ENCODE results near the gene PEAK3. TPM values are rescaled to one million over a fixed set of nuclear protein-coding genes. Genes with fewer than 3 reads are reported as not detected.

PEAK3 gene
- total RNA-seq, 1 experiment from 2014 or later = not detected

GRCh38 chr19:2276429-2276986 lies 5.5 kb downstream of the PEAK3 start:
- peaks cover 19% of the 10 kb centered on the region for H3K4me1 ChIP-seq (replicated peaks)
- no peak overlapping the region for H3K4me3 ChIP-seq
- H3K9me3 ChIP-seq (replicated peaks) = no peaks in the 10 kb centered on the region
- H3K36me3 ChIP-seq = peaks cover 58% of the 10 kb centered on the region
- no peak overlapping the region for H3K27ac ChIP-seq
- DNase-seq (ENCODE audit: low read depth in 1 of 2, low spot score in 2 of 2) = no peak
- no peaks in the 10 kb centered on the region for H3K27me3 ChIP-seq (replicated peaks)

- DNase-seq (ENCODE audit: low read depth in 1 of 2, low spot score in 2 of 2) = no peak
- peaks cover 65% of the 10 kb centered on the region for H3K36me3 ChIP-seq
- H3K4me1 ChIP-seq (replicated peaks) = peaks cover 23% of the 10 kb centered on the region
- H3K4me3 ChIP-seq = no peak overlapping the region
- H3K9me3 ChIP-seq (replicated peaks) = no peaks in the 10 kb centered on the region
- H3K27ac ChIP-seq = no peak overlapping the region
- H3K27me3 ChIP-seq (replicated peaks) = no peaks in the 10 kb centered on the region
Measured at GRCh38 chr19:2275588-2276428, 6.2 kb downstream of the PEAK3 start.

- Histone ChIP-seq H3K36me3 (peaks cover 73% of the 10 kb centered on the region), H3K4me1 (replicated peaks) (peaks cover 23% of the 10 kb centered on the region), H3K4me3 (no peak overlapping the region), H3K27ac (no peak overlapping the region), H3K27me3 (replicated peaks) (no peaks in the 10 kb centered on the region), H3K9me3 (replicated peaks) (no peaks in the 10 kb centered on the region)
- DNase-seq (ENCODE audit: low read depth in 1 of 2, low spot score in 2 of 2) = peak; percentile 44 to 78
Measured at GRCh38 chr19:2274931-2275535, 6.9 kb downstream of the PEAK3 start.

- H3K27me3 ChIP-seq (replicated peaks) = no peaks in the 10 kb centered on the region
- peaks cover 79% of the 10 kb centered on the region for H3K36me3 ChIP-seq
- no peak overlapping the region for H3K27ac ChIP-seq
- no peak for DNase-seq (ENCODE audit: low read depth in 1 of 2, low spot score in 2 of 2)
- H3K4me3 ChIP-seq = no peak overlapping the region
- peaks cover 23% of the 10 kb centered on the region for H3K4me1 ChIP-seq (replicated peaks)
- no peaks in the 10 kb centered on the region for H3K9me3 ChIP-seq (replicated peaks)
Measured at GRCh38 chr19:2274185-2274711, 7.7 kb downstream of the PEAK3 start.

- no peaks in the 10 kb centered on the region for H3K9me3 ChIP-seq (replicated peaks)
Measured at GRCh38 chr19:2273356-2274184, 8.4 kb downstream of the PEAK3 start.

GRCh38 chr19:2271234-2272103 lies 10.5 kb downstream of the PEAK3 start:
- Histone ChIP-seq H3K4me3 (peak overlapping the region; percentile 92), H3K27me3 (replicated peaks) (no peaks in the 10 kb centered on the region), H3K9me3 (replicated peaks) (no peaks in the 10 kb centered on the region), H3K4me1 (replicated peaks) (peaks cover 31% of the 10 kb centered on the region), H3K36me3 (peaks cover 69% of the 10 kb centered on the region), H3K27ac (no peak overlapping the region; the same call in 1 of the 2 replicates)
- DNase-seq (ENCODE audit: low read depth in 1 of 2, low spot score in 2 of 2) = no peak

More at GRCh38 chr19:2273356-2274184, 8.4 kb downstream of the PEAK3 start:
- H3K27ac ChIP-seq = no peak overlapping the region
- DNase-seq (ENCODE audit: low read depth in 1 of 2, low spot score in 2 of 2) = peak; percentile 62 to 84
- H3K4me1 ChIP-seq (replicated peaks) = peaks cover 25% of the 10 kb centered on the region
- H3K4me3 ChIP-seq = 0 out of 2 replicates have a peak overlapping the region, but pooled peaks have one; percentile 6
- H3K36me3 ChIP-seq = peaks cover 79% of the 10 kb centered on the region
- no peaks in the 10 kb centered on the region for H3K27me3 ChIP-seq (replicated peaks)

- Histone ChIP-seq H3K27me3 (replicated peaks) (no peaks in the 10 kb centered on the region), H3K9me3 (replicated peaks) (no peaks in the 10 kb centered on the region), H3K36me3 (peaks cover 61% of the 10 kb centered on the region), H3K4me3 (peak overlapping the region; percentile 92), H3K4me1 (replicated peaks) (peaks cover 33% of the 10 kb centered on the region), H3K27ac (peak overlapping the region; percentile 78)
- DNase-seq (ENCODE audit: low read depth in 1 of 2, low spot score in 2 of 2) = peak; percentile 47 to 77
Measured at GRCh38 chr19:2270423-2271233, 11.3 kb downstream of the PEAK3 start.

- no peak for DNase-seq (ENCODE audit: low read depth in 1 of 2, low spot score in 2 of 2)
- H3K27ac ChIP-seq = peak overlapping the region; percentile 78
- H3K27me3 ChIP-seq (replicated peaks) = no peaks in the 10 kb centered on the region
- peaks cover 56% of the 10 kb centered on the region for H3K36me3 ChIP-seq
- H3K9me3 ChIP-seq (replicated peaks) = no peaks in the 10 kb centered on the region
- H3K4me1 ChIP-seq (replicated peaks) = peaks cover 33% of the 10 kb centered on the region
- peak overlapping the region; percentile 92 for H3K4me3 ChIP-seq
Measured at GRCh38 chr19:2270157-2270422, 11.9 kb downstream of the PEAK3 start.

GRCh38 chr19:2269244-2270156 lies 12.5 kb downstream of the PEAK3 start:
- peaks cover 51% of the 10 kb centered on the region for H3K36me3 ChIP-seq
- DNase-seq (ENCODE audit: low read depth in 1 of 2, low spot score in 2 of 2) = peak; percentile 98 to 99
- H3K27me3 ChIP-seq (replicated peaks) = no peaks in the 10 kb centered on the region
- H3K27ac ChIP-seq = peak overlapping the region; percentile 78
- H3K9me3 ChIP-seq (replicated peaks) = no peaks in the 10 kb centered on the region
- H3K4me3 ChIP-seq = peak overlapping the region; percentile 92
- H3K4me1 ChIP-seq (replicated peaks) = peaks cover 33% of the 10 kb centered on the region

GRCh38 chr19:2268861-2269243 lies 13.1 kb downstream of the PEAK3 start:
- Histone ChIP-seq H3K27me3 (replicated peaks) (no peaks in the 10 kb centered on the region), H3K9me3 (replicated peaks) (no peaks in the 10 kb centered on the region), H3K4me3 (peak overlapping the region; percentile 92), H3K4me1 (replicated peaks) (peaks cover 28% of the 10 kb centered on the region), H3K27ac (no peak overlapping the region), H3K36me3 (peaks cover 45% of the 10 kb centered on the region)
- DNase-seq (ENCODE audit: low read depth in 1 of 2, low spot score in 2 of 2) = no peak

GRCh38 chr19:2268480-2268830 lies 13.5 kb downstream of the PEAK3 start:
- H3K9me3 ChIP-seq (replicated peaks) = no peaks in the 10 kb centered on the region

More at GRCh38 chr19:2268480-2268830, 13.5 kb downstream of the PEAK3 start:
- Histone ChIP-seq H3K4me3 (no peak overlapping the region), H3K27me3 (replicated peaks) (no peaks in the 10 kb centered on the region), H3K27ac (no peak overlapping the region), H3K36me3 (peaks cover 41% of the 10 kb centered on the region), H3K4me1 (replicated peaks) (peaks cover 26% of the 10 kb centered on the region)
- DNase-seq (ENCODE audit: low read depth in 1 of 2, low spot score in 2 of 2) = no peak
